H9 (cell line): ENCODE measurements around the gene ARSG. TPM values are rescaled to one million over a fixed set of nuclear protein-coding genes. Genes with fewer than 3 reads are reported as not detected.
A peak's percentile ranks its signal among the peaks of the same experiment; 100 is the strongest.

ENCODE experiments used
- DNase-seq: peaks from one replicate; pipeline ENCODE4 v3.0.0-alpha.2; 2017
- H2AFZ ChIP-seq: one replicate; pipeline ENCODE4 v1.6.1; 2013; ENCODE audit warnings: mild to moderate bottlenecking, low read length, control low read depth, moderate library complexity
- H2AK5ac ChIP-seq: 2 replicates; pipeline ENCODE4 v1.6.1; 2013; ENCODE audit warnings: low read length, control low read depth, mixed read lengths; ENCODE audit not compliant: insufficient read length
- H2BK120ac ChIP-seq: one replicate; pipeline ENCODE4 v1.6.1; 2013; ENCODE audit warnings: low read depth, mild to moderate bottlenecking, low read length, control low read depth, inconsistent platforms; ENCODE audit not compliant: poor library complexity, severe bottlenecking
- H2BK12ac ChIP-seq: 2 replicates; pipeline ENCODE4 v1.6.1; 2013; ENCODE audit warnings: low read length, control low read depth, mixed read lengths, low read depth; ENCODE audit not compliant: insufficient read length
- H2BK15ac ChIP-seq: 2 replicates; pipeline ENCODE4 v1.6.1; 2013; ENCODE audit warnings: low read depth, low read length, control low read depth
- H2BK20ac ChIP-seq: one replicate; pipeline ENCODE4 v1.6.1; 2013; ENCODE audit warnings: low read depth, mild to moderate bottlenecking, low read length, control low read depth, inconsistent platforms; ENCODE audit not compliant: poor library complexity, severe bottlenecking
- H2BK5ac ChIP-seq: 2 replicates; pipeline ENCODE4 v1.6.1; 2013; ENCODE audit warnings: low read length, control low read depth, mixed read lengths; ENCODE audit not compliant: insufficient read length
- H3K14ac ChIP-seq: 2 replicates; pipeline ENCODE4 v1.6.1; 2013; ENCODE audit warnings: low read length, control low read depth; ENCODE audit not compliant: insufficient read depth
- H3K18ac ChIP-seq: 2 replicates; pipeline ENCODE4 v1.6.1; 2013; ENCODE audit warnings: low read depth, mild to moderate bottlenecking, mixed read lengths, low read length, control low read depth; ENCODE audit not compliant: insufficient read length
- H3K23ac ChIP-seq: 2 replicates; pipeline ENCODE4 v1.6.1; 2013; ENCODE audit warnings: low read length, control low read depth, mixed read lengths, low read depth; ENCODE audit not compliant: insufficient read length
- H3K23me2 ChIP-seq: 2 replicates; pipeline ENCODE4 v1.6.1; 2013; ENCODE audit warnings: low read depth, mild to moderate bottlenecking, mixed read lengths, low read length, control low read depth; ENCODE audit not compliant: insufficient read length, poor library complexity, severe bottlenecking
- H3K27ac ChIP-seq: 2 replicates; pipeline ENCODE4 v1.5.1; 2013; ENCODE audit warnings: low read length, control low read depth, mixed read lengths, low read depth; ENCODE audit not compliant: insufficient read length
- H3K27me3 ChIP-seq: 2 replicates; pipeline ENCODE4 v1.6.1; 2013; ENCODE audit warnings: low read length, control low read depth, inconsistent platforms; ENCODE audit not compliant: insufficient read depth
- H3K4ac ChIP-seq: 2 replicates; pipeline ENCODE4 v1.6.1; 2013; ENCODE audit warnings: low read depth, mild to moderate bottlenecking, control low read depth, inconsistent platforms, low read length, moderate library complexity
- H3K4me1 ChIP-seq: 2 replicates; pipeline ENCODE4 v1.6.1; 2013; ENCODE audit warnings: low read length, control low read depth, inconsistent platforms; ENCODE audit not compliant: insufficient read depth
- H3K4me2 ChIP-seq: 2 replicates; pipeline ENCODE4 v1.6.1; 2013; ENCODE audit warnings: low read length, control low read depth, mixed read lengths; ENCODE audit not compliant: insufficient read length, insufficient read depth
- H3K56ac ChIP-seq: 2 replicates; pipeline ENCODE4 v1.6.1; 2013; ENCODE audit warnings: low read depth, mild to moderate bottlenecking, mixed read lengths, low read length, control low read depth; ENCODE audit not compliant: insufficient read length
- H3K79me1 ChIP-seq: 2 replicates; pipeline ENCODE4 v1.6.1; 2013; ENCODE audit warnings: low read depth, mild to moderate bottlenecking, moderate library complexity, low read length, control low read depth, inconsistent platforms; ENCODE audit not compliant: insufficient read depth, poor library complexity, severe bottlenecking
- H3K79me2 ChIP-seq: 2 replicates; pipeline ENCODE4 v1.6.1; 2013; ENCODE audit warnings: low read length, control low read depth, inconsistent platforms; ENCODE audit not compliant: insufficient read depth
- H3K9ac ChIP-seq: 2 replicates; pipeline ENCODE4 v1.6.1; 2013; ENCODE audit warnings: low read length, control low read depth, mixed read lengths; ENCODE audit not compliant: insufficient read length; ENCODE audit errors: extremely low read depth
- H3K9me3 ChIP-seq: one replicate; pipeline ENCODE4 v1.6.1; 2013; ENCODE audit warnings: low read depth, low read length, inconsistent platforms; ENCODE audit not compliant: control insufficient read depth
- H3T11ph ChIP-seq: one replicate; pipeline ENCODE4 v1.6.1; 2013; ENCODE audit warnings: mild to moderate bottlenecking, low read length, control low read depth, inconsistent platforms
- H4K20me1 ChIP-seq: one replicate; pipeline ENCODE4 v1.6.1; 2013; ENCODE audit not compliant: control insufficient read depth, insufficient read length, insufficient read depth
- H4K5ac ChIP-seq: 2 replicates; pipeline ENCODE4 v1.6.1; 2013; ENCODE audit warnings: low read depth, mild to moderate bottlenecking, mixed read lengths, low read length, control low read depth; ENCODE audit not compliant: insufficient read length
- H4K8ac ChIP-seq: replicated peaks from 2 replicates; pipeline ENCODE4 v1.6.1; 2013; ENCODE audit warnings: low read length, control low read depth, mixed read lengths, low read depth; ENCODE audit not compliant: insufficient read length
- H4K91ac ChIP-seq: 2 replicates; pipeline ENCODE4 v1.6.1; 2013; ENCODE audit warnings: low read depth, mild to moderate bottlenecking, moderate library complexity, mixed read lengths, low read length, control low read depth; ENCODE audit not compliant: insufficient read length
- H3K27ac Mint-ChIP-seq, 3 experiments: 2 replicates in 2 of 3; 3 replicates in 1 of 3; pipeline ENCODE4 v1.8.0; 2020 to 2021; ENCODE audit warnings: mixed read lengths in 3 of 3, mild to moderate bottlenecking in 1 of 3, moderate library complexity in 1 of 3
- H3K27me3 Mint-ChIP-seq: 2 replicates; pipeline ENCODE4 v1.8.0; 2021; ENCODE audit warnings: low read depth, mild to moderate bottlenecking, moderate library complexity, mixed read lengths
- H3K36me3 Mint-ChIP-seq, 3 experiments: 2 replicates in 2 of 3; 3 replicates in 1 of 3; pipeline ENCODE4 v1.8.0; 2020 to 2021; ENCODE audit warnings: low read depth in 3 of 3, mixed read lengths in 3 of 3; ENCODE audit not compliant: insufficient read depth in 1 of 3
- H3K4me1 Mint-ChIP-seq, 2 experiments: 2 replicates each; pipeline ENCODE4 v1.8.0; 2020; ENCODE audit warnings: mixed read lengths in 2 of 2
- H3K4me3 Mint-ChIP-seq, 2 experiments: 2 replicates in 1 of 2; 3 replicates in 1 of 2; pipeline ENCODE4 v1.8.0; 2020 to 2021; ENCODE audit warnings: mild to moderate bottlenecking in 2 of 2, mixed read lengths in 2 of 2, moderate library complexity in 1 of 2
- H3K9me3 Mint-ChIP-seq, 2 experiments: 2 replicates in 1 of 2; 3 replicates in 1 of 2; pipeline ENCODE4 v1.8.0; 2020; ENCODE audit warnings: mild to moderate bottlenecking in 2 of 2, mixed read lengths in 2 of 2, moderate library complexity in 1 of 2
- WGBS: extraction: QIAGEN DNeasy Blood & Tissue Kit; methylation state at CpG from one replicate; pipeline ENCODE4 v1.1.7; 2013; ENCODE audit warnings: missing lambda C conversion rate, low lambda C conversion rate, mixed read lengths; ENCODE audit not compliant: insufficient read length; ENCODE audit errors: extremely low coverage; 5-methylcytosine and 5-hydroxymethylcytosine counted together
- total RNA-seq: library from RNA; stranded (reverse); gene quantifications from 2 replicates; pipeline ENCODE4 v1.2.1, GENCODE V29; 2021
- TF ChIP-seq, protein P1 (sequence below): fragments of 200-600 bp; sonication (generic); conservative IDR thresholded peaks from 3 replicates; pipeline ENCODE4 v1.8.0; 2021; ENCODE audit warnings: antibody characterized with exemption, mild to moderate bottlenecking

Gene ARSG
- total RNA-seq, 1 experiment from 2014 or later: 3.6 TPM

DNA sequence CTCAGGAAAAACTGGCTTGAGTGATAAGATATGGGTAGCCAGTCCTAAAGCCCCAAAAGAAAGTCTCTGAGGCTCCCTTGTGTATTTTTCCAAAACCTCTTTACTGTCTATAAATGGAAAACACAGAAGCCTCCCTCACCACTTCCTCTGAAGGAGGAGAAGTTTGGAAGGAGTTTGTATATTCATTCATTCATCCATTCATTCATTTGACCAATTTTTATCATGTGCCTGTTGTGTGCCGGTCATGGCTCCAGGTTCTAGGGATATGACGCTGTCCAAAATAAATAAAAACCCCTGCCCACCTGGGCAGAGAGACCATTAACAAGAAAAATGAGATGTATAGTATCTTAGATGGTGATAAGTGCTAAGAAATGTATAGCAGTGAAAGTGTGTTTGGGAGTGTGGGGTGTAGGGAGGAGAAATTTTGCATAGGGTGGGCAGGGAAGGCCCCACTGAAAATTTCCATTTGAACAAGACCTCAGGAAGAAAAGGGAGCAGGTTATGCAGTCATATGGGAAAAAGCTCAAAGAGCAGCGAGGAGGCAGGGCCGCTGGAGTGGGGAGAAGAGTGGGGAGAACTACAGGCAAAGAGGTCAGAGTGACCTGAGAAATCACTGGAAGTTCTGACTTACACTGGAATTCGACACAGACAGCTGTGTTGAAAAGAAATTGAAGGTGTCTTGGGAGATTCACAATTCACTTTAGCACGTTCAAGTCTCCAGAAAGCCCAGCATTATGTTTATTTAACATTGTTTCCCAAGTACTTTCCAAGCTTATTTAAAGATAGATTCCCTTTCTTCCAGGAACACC lies 172.1 kb downstream of the ARSG start:
- Histone ChIP-seq H2BK20ac (no peak overlapping the region), H4K91ac (no peak overlapping the region), H2BK15ac (no peak overlapping the region), H3K14ac (no peak overlapping the region), H3K9me3 (no peaks in the 10 kb centered on the region), H3T11ph (no peak overlapping the region), H3K79me2 (no peaks in the 10 kb centered on the region), H3K18ac (no peak overlapping the region), H3K23me2 (no peaks in the 10 kb centered on the region), H3K27me3 (no peaks in the 10 kb centered on the region), H4K20me1 (no peaks in the 10 kb centered on the region), H4K8ac (no peak overlapping the region), H3K23ac (no peak overlapping the region), H2BK5ac (no peak overlapping the region), H3K4me2 (peak overlapping the region; percentile 56), H2BK120ac (no peak overlapping the region), H2AFZ (no peak overlapping the region), H2AK5ac (no peak overlapping the region), H3K56ac (no peak overlapping the region), H3K27ac (no peak overlapping the region), H2BK12ac (no peak overlapping the region), H3K4me1 (peaks cover 7% of the 10 kb centered on the region; the same call in 1 of the 2 replicates), H3K9ac (no peak overlapping the region), H3K79me1 (no peaks in the 10 kb centered on the region), H4K5ac (no peak overlapping the region), H3K4ac (no peak overlapping the region)
- Mint-ChIP-seq H3K4me1 (peaks cover 23 to 24% of the 10 kb centered on the region in 2 experiments), H3K27me3 (no peaks in the 10 kb centered on the region; the same call in 1 of the 2 replicates), H3K4me3 (peak overlapping the region in 1 of 2 experiments; percentile 53; a peak in 1 of 5 replicates), H3K9me3 (no peaks in the 10 kb centered on the region), H3K27ac (peak overlapping the region in 1 of 3 experiments; percentile 80; a peak in 1 of 7 replicates), H3K36me3 (no peaks in the 10 kb centered on the region)
- DNase-seq: no peak
- TF ChIP-seq, protein P1, sequence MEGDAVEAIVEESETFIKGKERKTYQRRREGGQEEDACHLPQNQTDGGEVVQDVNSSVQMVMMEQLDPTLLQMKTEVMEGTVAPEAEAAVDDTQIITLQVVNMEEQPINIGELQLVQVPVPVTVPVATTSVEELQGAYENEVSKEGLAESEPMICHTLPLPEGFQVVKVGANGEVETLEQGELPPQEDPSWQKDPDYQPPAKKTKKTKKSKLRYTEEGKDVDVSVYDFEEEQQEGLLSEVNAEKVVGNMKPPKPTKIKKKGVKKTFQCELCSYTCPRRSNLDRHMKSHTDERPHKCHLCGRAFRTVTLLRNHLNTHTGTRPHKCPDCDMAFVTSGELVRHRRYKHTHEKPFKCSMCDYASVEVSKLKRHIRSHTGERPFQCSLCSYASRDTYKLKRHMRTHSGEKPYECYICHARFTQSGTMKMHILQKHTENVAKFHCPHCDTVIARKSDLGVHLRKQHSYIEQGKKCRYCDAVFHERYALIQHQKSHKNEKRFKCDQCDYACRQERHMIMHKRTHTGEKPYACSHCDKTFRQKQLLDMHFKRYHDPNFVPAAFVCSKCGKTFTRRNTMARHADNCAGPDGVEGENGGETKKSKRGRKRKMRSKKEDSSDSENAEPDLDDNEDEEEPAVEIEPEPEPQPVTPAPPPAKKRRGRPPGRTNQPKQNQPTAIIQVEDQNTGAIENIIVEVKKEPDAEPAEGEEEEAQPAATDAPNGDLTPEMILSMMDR: peak; percentile 3; the same call in 1 of the 3 replicates
- WGBS: no CpG with 5 or more reads among the region's 6 CpGs
